Activated CD4-positive, alpha-beta memory T cell treated with anti-CD3 and anti-CD28 coated beads for 36 hours (primary cell): Measurements from ENCODE around the gene DNAI1. TPM values are rescaled to one million over a fixed set of nuclear protein-coding genes. Genes with fewer than 3 reads are reported as not detected.

Experiments used
- CTCF ChIA-PET: fragments of 350-600 bp; sonication (Branson Sonifier 250); formaldehyde crosslinking; loops from one replicate; lab custom pipeline; 2021; ENCODE audit warnings: antibody characterized with exemption, inconsistent platforms; lab: Charles Lee
- POLR2A ChIA-PET: fragments of 350-600 bp; sonication (Branson Sonifier 250); formaldehyde crosslinking; loops from one replicate; lab custom pipeline; 2021; ENCODE audit warnings: antibody characterized with exemption; lab: Charles Lee
- DNase-seq: peaks from one replicate; pipeline ENCODE4 v3.0.0-alpha.2; 2020
- H3K27ac Mint-ChIP-seq: one replicate; pipeline ENCODE4 v1.8.0; 2021; ENCODE audit warnings: mixed read lengths
- H3K27me3 Mint-ChIP-seq: one replicate; pipeline ENCODE4 v1.8.0; 2021; ENCODE audit warnings: mixed read lengths
- H3K36me3 Mint-ChIP-seq: one replicate; pipeline ENCODE4 v1.8.0; 2021; ENCODE audit warnings: mixed read lengths
- H3K4me1 Mint-ChIP-seq: one replicate; pipeline ENCODE4 v1.8.0; 2021; ENCODE audit warnings: low read depth, mixed read lengths
- H3K4me3 Mint-ChIP-seq: one replicate; pipeline ENCODE4 v1.8.0; 2021; ENCODE audit warnings: mild to moderate bottlenecking, mixed read lengths
- H3K9me3 Mint-ChIP-seq: one replicate; pipeline ENCODE4 v1.8.0; 2021; ENCODE audit warnings: mixed read lengths
- intact Hi-C: fragments of 100-400 bp; cut with micrococcal nuclease; formaldehyde crosslinking; loops from one replicate; pipeline ENCODE4 v1.15.1; 2023
- total RNA-seq, 2 experiments: library from RNA; stranded (reverse); gene quantifications; one replicate each; pipeline ENCODE4 v1.2.3, GENCODE V29; 2021

The DNAI1 gene
- total RNA-seq, 2 experiments from 2014 or later = 0.19 to 0.69 TPM

DNA sequence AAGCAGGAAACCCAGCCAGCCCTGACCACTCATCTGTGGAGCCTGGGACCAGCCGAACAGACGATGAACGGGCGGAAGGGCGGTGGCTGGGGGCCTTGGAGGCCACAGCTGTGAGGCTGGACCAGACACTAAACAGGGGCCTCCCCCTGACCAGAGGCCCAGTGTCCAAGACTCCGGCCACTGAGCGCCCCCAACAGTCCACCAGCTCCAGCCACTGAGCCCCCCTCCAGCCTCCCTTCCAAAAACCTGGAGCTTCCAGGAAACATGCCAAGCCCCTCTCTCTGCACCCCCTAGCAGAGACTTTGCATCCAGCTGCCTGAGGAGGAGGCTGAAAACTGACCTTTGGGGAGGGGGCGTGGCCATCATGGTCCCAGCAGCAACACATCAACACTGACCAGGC lies 107.7 kb downstream of the DNAI1 start:
- ChIA-PET CTCF (interaction anchor here (1.2 kb wide), 1 partner anchor 37 kb away, joined by 3 read pairs; no protein-coding TSS in a partner anchor), POLR2A (no interaction called here)
- Mint-ChIP-seq H3K4me1 (no peaks in the 10 kb centered on the region), H3K27me3 (peaks cover 15% of the 10 kb centered on the region), H3K27ac (no peak overlapping the region), H3K36me3 (no peaks in the 10 kb centered on the region), H3K4me3 (no peak overlapping the region), H3K9me3 (no peaks in the 10 kb centered on the region)
- no peak for DNase-seq
- intact Hi-C loops = no loop called here

DNA sequence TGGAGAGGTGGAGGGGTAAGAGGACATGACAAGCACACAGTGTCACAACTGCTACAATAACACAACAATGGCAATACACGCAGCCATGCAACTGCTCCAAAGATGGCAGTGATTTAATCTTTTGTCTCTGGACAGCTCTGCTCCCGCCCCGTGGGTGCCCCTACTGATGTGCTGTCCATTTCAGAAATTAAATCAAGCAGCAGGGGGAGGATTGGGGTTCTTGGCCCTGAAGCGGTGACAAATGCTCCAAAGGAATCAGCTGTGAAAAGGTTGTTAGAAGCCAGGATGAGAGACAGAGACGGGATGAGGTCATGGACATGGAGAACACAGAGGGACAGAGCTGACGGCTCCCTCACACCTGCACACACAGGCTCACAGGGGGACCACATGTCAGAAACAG lies 108.4 kb downstream of the DNAI1 start:
- Mint-ChIP-seq H3K36me3 (no peaks in the 10 kb centered on the region), H3K27me3 (peaks cover 15% of the 10 kb centered on the region), H3K27ac (no peak overlapping the region), H3K9me3 (no peaks in the 10 kb centered on the region), H3K4me3 (no peak overlapping the region), H3K4me1 (no peaks in the 10 kb centered on the region)
- DNase-seq = no peak
- ChIA-PET POLR2A (no interaction called here), CTCF (interaction anchor here (1.2 kb wide), 1 partner anchor 36 kb away, joined by 3 read pairs; no protein-coding TSS in a partner anchor)
- intact Hi-C loops = no loop called here

DNA sequence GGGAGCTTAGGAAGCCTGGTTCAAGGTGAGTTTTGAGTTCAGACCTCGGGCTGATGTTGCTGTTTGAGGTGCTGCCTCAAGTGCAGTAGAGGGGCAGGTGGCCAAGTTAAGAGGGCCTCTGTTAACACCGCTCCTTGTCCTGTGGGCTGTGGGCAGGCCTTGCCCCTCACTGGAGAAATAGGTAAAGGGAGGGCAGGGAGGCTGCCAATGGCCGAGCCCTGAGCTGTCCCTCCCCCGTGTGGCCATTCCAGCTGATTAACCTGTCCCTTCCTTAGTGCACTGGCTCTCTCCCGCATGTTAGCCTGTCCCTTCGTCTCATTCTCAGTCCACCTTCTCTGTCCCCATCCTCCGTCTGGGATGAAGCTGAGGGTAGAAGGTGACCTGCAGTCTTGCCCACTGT lies 109.5 kb downstream of the DNAI1 start:
- Mint-ChIP-seq H3K4me3 (no peak overlapping the region), H3K4me1 (no peaks in the 10 kb centered on the region), H3K36me3 (no peaks in the 10 kb centered on the region), H3K27ac (no peak overlapping the region), H3K27me3 (peaks cover 15% of the 10 kb centered on the region), H3K9me3 (no peaks in the 10 kb centered on the region)
- no peak for DNase-seq
- CTCF ChIA-PET = no interaction called here
- intact Hi-C loops = no loop called here
- POLR2A ChIA-PET = no interaction called here

DNA sequence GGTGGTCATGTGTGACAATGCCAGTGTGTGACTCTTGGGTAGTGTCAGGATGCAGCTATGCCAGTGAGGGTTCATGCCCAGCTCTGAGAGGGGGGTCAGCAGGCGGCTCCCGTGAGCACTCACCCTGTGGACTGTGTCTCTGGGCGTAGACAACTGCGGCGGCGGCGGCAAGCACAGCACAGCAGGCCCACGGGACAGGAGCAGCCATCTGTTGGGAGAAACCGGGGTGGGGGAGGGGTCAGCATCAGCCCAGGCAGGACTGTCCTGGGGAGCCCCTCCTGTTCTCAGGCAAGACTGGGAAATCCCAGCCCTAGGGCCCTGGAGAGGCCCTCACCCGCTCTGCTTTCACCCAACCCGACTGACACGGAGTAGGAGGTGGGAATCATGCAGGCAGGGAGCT lies 110.2 kb downstream of the DNAI1 start:
- Mint-ChIP-seq H3K4me3 (no peak overlapping the region), H3K4me1 (no peaks in the 10 kb centered on the region), H3K9me3 (no peaks in the 10 kb centered on the region), H3K27me3 (peaks cover 18% of the 10 kb centered on the region), H3K27ac (no peak overlapping the region), H3K36me3 (no peaks in the 10 kb centered on the region)
- ChIA-PET POLR2A (no interaction called here), CTCF (no interaction called here)
- intact Hi-C loops = no loop called here
- DNase-seq = no peak

DNA sequence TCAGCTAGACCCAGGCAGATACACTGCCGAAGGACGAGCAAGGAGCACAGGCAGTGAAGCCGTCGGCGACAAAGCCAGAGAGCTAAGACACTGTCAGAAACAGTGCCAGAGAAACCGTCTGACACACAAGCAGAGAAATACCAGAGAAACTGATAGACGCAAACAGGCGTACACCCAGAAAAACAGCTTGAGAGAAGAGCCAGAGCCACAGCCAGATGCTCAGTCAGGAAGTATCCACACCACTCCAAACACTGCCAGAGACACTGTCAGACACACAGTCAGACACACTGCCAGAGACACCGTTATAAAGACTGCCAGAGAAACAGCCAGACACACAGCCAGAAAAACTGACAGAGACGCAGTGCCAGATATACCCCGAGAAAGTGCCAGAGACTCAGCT lies 111.8 kb downstream of the DNAI1 start:
- ChIA-PET CTCF (interaction anchor here (0.6 to 1.5 kb wide), 4 partner anchors 9 to 43 kb away, joined by 3 to 5 read pairs (median 3); no protein-coding TSS in a partner anchor), POLR2A (no interaction called here)
- no peak for DNase-seq
- H3K27me3 Mint-ChIP-seq = peaks cover 18% of the 10 kb centered on the region
- H3K4me1 Mint-ChIP-seq = no peaks in the 10 kb centered on the region
- no peaks in the 10 kb centered on the region for H3K9me3 Mint-ChIP-seq
- H3K4me3 Mint-ChIP-seq = no peak overlapping the region
- no peak overlapping the region for H3K27ac Mint-ChIP-seq
- intact Hi-C loops = no loop called here
- no peaks in the 10 kb centered on the region for H3K36me3 Mint-ChIP-seq

Other genes starting within 250 kb of the DNAI1 start
- gene KIF24, start 129.5 kb upstream of the DNAI1 start, total RNA-seq = 1 to 10 TPM; 5.6 to 5.7 TPM
- 10 to 100 TPM; 42.4 to 43.3 TPM for gene NUDT2, start 129.2 kb upstream of the DNAI1 start, total RNA-seq
- gene MYORG, start 81.9 kb upstream of the DNAI1 start, total RNA-seq = 1 to 10 TPM; 1.9 to 2.9 TPM
- gene FAM219A, start 235 bp upstream of the DNAI1 start, total RNA-seq = 10 to 100 TPM; 13.3 to 13.8 TPM
- under 1 TPM; 0.26 to 0.36 TPM for gene ENHO, start 64.2 kb downstream of the DNAI1 start, total RNA-seq
- gene CNTFR, start 130.9 kb downstream of the DNAI1 start, total RNA-seq = not detected
- gene RPP25L, start 153.3 kb downstream of the DNAI1 start, total RNA-seq = 10 to 100 TPM; 29.3 to 31.1 TPM
- 10 to 100 TPM; 85.3 to 87.3 TPM for gene DCTN3, start 161.7 kb downstream of the DNAI1 start, total RNA-seq
- under 1 TPM; 0.14 to 0.17 TPM for gene ARID3C, start 170.3 kb downstream of the DNAI1 start, total RNA-seq
- gene SIGMAR1, start 179.0 kb downstream of the DNAI1 start, total RNA-seq = 10 to 100 TPM; 65.9 to 67.6 TPM
- gene GALT, start 187.9 kb downstream of the DNAI1 start, total RNA-seq = 10 to 100 TPM; 56.0 to 59.2 TPM
- gene IL11RA, start 193.4 kb downstream of the DNAI1 start, total RNA-seq = 10 to 100 TPM; 19.3 to 22.1 TPM
- gene CCL27, start 203.9 kb downstream of the DNAI1 start, total RNA-seq = under 1 TPM in 1 of 2 experiments, not detected in 1; 0.80 TPM
- gene CCL19, start 232.5 kb downstream of the DNAI1 start, total RNA-seq = not detected